GDM1 (cell line): Measurements from ENCODE around the gene SETD7.

Source experiments
- DNase-seq: peaks from one replicate; lab custom pipeline; 2025; lab: John Stamatoyannopoulos, UW

Gene SETD7

DNA sequence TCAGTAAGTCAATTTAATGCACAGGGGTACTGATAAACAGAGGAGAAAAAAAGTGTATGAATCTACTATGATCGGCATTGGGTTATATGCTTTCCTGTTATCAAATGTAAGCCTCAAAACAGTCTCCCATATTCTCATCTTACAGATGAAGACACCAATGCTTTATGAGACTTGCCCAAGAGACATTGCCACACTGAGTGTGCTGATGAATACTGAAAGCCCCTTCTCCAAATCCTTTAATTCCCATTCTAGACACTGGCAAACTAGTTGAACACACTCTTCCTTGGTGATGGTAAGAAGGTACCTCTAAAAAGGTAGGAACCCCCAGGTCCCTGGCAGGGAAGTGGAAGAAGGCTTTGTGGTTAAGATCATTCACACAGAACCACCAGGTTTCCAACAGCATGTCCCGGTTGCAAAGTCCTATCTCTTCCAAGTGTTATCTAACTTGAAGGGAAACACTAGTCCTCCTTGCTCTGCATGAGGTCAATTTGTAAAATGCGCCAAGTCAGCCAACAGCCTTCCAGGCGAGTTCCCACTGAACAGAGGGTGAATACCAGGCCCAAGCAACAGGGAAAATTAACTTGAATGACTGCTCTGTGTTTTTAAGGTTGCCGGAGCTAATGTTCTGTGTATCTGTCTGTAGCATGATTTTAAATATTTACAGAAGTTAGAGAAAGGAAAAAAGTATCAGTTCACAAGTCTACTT is 5.1 kb downstream of the SETD7 start:
- no peak for DNase-seq

DNA sequence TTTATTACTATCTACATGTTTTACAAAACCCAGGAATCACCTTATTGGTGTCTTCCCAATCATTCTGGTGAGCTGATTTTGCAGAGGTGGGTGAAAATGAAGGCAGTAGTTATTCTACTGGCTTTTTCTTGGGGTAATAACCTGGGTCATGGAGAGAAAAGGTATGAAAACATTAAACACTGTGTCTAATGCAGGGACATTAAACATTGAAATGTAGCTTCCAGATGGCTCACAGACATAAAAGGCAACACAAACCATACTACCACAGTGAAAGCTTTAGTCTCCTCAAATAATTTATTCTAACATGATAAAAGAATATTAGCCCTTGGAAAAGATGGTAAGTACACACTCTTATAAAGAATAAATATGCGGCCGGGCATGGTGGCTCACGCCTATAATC is 8.0 kb downstream of the SETD7 start:
- DNase-seq, result no peak

DNA sequence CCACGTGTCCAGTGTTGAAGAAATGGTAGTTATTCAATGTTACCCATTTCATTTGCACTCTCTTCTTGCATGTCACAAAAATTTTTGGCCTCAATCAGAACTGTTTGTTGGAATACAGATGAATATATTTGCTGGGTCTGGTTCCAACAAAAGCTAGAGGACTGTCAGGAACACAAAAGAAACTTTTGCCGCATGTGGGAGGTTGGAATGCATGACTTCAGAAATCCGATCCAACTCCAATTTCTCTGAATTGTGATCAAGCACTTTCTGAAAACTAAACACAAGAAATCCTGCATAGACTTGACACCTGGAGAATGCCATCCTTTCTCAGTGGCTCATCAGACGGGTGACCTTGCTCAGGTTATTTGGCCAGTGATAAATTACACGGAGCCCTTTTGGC is 15.4 kb downstream of the SETD7 start:
- no peak for DNase-seq

DNA sequence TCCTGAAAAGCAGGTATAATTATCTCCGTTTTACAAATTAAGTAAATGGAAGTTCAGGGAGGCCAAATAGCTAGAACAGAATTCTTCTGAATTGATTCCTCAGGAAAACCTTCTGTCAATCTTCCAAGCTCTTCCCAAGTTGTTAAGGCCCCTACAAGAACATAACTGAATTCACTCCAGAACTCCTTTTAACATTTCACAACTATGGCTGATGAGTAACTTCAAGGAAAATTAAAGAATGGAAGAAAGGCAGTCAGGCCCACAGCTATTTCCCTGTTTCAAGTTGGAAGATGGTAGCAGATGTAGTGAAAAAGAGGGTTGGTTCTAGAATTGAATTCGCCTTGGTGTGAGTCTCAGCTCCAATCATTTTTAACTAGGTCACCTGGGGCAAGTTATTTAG is 15.9 kb downstream of the SETD7 start:
- no peak for DNase-seq

DNA sequence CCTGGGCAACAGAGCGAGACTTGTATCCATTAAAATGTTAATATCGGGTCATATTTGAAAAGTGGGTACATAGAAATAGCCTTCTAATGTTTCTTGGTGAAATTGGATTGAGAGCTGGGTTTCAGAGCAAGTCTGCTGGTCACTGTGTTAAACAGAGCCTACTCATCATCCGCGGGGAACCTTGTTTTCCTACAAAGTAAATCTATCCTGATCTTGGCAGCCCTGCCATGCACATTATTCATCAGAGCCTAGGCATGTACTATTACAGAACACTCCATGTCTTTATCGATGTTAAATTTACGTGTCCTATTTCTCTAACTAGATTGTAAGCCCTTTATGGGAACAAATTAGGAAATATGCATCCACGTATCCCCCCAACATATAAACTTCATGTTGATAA is 18.7 kb downstream of the SETD7 start:
- no peak for DNase-seq

DNA sequence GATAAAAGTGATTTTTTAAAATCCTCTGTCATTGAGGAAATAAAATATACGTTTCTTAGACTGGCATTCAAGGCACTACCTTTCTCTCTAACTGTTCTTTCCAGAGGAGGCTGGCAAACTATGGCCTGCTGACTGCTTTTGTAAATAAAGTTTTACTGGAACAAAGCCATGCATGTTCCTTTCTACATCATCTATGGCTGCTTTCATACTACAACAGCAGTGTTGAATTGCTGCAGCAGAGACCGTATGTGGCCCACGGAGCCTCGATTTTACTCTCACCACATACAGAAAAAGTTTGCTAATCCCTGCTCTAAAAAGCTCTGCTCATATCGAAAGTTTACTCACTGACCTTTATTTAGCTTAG is 20.2 kb downstream of the SETD7 start:
- no peak for DNase-seq

DNA sequence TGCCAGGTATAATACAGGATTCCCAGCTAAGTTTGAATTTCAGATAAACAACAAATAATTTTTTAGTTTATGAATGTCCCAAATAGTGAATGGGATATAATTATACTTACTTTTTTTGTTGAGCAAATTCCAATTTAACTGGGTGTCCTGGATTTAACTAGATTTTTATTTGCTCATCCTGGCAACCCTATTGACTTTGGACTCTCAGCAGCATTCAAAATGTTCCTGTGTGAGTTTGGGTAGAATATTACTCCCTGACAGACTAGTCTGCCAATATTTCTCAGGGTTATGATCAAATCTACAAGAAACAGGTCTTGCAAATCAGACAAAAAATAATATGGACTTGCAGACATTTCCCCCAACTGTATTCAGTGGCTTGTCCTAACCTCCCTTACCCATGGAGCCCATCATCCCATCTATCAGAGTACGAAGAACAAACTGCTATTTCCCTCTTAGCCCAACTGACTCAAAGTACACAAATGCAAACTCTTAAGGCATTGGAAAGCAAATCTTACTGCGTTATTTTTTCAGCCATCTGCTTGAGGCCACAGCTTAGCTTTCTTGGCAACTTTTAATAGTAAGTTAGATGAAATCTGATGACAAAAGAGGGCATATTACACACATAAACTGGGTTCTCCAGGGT is 20.7 kb downstream of the SETD7 start:
- no peak for DNase-seq

DNA sequence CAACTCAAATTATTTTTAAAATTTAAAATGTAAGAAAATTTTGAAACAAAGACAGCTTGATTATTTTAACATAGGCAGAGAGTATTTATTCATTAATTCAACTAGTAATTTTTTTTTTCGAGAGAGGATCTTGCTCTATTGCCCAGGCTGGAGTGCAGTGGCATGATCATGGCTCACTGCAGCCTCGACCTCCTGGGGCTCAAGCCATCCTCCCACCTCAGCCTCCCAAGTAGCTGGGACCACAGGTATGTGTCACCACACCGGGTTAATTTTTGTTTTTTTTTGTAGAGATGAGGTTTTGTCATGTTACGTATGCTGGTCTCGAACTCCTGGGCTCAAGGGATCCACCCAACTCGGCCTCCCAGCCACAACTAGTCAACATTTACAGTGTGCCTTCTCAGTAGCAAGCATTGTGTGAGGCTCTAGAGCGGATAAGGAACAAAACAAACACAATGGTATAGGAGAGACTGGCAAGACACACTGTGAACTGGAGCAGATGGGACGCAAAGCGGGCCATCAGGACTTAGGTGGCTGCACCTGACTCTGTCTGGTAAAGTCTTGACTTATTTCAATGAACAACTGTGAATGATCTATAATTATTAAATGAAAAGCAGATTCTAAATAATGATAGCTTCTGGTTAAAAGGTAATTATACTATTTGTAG is 21.6 kb downstream of the SETD7 start:
- no peak for DNase-seq

DNA sequence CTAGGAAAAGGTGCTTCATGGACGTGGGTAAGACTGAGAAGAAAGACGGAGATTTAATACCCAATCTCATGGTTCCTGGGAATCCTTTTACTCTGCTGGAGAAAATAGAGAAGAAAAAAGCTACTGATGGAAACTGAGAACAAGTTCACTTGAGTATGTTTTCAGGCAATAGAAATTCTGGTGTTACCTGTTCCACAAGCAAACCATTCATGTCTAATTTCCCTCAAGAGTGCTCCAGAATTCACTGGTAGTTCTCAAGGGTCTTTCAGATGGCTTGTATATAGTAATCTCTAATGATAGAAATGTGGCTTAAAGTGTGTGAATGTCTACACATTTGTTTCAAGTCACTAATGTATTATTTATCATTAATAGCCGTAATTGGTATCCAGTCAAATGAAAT is 22.5 kb downstream of the SETD7 start:
- DNase-seq, result no peak

DNA sequence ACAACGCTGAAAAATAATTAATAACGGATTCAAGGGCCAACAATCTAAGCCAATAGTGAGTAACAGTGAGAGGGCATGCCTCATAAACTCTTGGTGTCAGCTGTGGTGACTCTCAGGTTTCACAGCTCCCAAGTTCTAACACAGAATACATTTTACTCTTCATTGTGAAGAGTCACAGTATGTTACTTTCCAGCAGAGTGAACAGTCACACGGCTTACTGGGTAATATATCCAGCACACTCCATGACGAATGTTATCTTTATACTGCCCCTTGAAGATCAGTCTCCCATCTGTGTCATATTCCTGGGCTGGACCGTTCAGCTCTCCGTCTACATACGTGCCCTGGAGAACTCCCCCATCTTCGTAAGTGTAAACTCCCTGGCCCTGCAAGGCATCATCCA is 23.1 kb downstream of the SETD7 start:
- no peak for DNase-seq

DNA sequence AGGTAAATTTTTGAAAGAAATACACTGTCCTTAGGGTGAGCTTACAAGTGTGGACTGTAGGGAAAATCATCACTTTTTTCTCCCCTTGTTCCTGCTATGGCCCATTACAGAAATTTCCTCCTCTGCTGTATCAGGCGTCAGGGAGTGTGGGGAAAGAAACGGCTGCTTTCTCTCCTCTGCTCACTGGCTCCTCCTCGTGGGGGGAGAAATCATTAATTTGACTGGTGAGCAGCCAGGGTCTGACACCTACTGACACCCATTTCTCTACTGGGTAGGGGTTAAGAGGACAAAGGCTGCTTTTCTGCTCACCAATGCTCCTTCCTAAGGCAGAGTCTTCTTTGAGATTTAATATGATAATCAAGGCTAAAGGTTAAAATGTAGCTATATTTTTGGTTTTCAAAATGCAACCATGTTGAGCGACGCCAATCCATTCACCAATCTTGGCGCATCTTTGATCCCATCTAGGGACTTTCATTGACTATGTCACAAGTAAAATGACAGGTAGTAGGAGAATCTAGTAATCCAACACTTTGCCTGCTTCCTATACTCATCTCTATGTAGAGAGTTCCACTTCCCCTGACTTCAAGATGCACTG is 25.1 kb downstream of the SETD7 start:
- no peak for DNase-seq

DNA sequence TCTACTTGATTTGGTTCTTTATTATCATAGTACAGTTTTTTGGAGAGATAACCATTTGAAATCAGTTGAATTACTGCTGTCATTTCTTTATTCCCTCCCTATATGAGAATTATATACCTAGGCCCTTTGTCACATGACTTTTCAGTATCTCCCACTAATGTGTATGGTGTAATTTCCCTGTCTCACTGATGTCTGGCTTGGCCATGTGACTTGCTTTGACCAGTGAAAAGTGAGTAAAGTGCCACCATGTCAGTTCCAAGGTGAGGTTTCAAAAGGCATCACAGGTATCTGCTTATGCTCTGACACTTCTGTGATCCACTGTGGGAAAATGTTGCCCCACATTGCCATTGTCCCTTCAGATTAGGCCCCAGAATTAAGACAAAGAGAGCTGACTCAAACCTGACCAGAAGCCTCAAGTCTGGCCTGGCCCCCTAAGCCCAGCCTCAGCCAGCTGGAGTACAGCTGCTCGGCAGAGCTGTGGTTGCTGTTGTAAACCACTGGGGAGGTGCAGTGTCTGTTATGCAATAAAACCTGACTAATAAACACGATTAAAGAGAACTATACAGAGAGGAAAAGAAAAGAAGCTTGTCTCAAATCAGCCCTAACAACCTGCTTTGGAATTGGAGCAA is 27.5 kb downstream of the SETD7 start:
- no peak for DNase-seq

DNA sequence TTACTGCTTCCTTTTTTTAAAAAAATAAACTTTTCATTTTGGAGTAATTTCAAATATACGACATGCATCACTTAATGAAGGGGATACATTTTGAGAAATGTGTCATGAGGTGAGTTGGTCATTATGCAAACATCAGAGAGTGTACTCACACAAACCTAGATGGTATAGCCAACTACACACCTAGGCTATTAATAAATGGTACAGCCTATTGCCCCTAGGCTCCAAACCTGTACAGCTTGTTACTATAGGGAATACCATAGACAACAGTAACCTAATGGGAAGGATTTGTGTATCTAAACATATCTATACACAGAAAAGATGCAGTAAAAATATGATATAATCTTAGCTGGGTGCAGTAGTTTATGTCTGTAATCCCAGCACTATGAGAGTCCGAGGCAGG is 29.1 kb downstream of the SETD7 start:
- no peak for DNase-seq

DNA sequence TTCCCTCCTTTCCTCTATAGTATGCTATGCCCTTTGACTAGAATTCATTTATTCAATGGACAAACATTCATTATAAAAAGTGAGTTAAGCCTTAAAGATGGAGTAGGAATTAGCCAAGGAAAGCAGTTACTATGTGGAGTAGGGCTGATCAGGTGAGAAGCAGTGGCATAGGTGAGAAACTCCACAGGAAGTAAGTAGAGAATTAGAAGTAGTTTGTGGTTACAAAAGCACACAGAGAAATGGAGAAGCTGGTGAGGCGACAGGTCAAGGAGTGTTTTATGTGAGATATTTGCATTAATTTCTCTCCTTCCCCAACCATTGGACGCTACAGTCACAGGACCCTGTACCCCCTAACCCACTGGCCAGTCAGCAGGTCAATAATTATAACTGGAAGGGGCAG is 30.6 kb downstream of the SETD7 start:
- no peak for DNase-seq

DNA sequence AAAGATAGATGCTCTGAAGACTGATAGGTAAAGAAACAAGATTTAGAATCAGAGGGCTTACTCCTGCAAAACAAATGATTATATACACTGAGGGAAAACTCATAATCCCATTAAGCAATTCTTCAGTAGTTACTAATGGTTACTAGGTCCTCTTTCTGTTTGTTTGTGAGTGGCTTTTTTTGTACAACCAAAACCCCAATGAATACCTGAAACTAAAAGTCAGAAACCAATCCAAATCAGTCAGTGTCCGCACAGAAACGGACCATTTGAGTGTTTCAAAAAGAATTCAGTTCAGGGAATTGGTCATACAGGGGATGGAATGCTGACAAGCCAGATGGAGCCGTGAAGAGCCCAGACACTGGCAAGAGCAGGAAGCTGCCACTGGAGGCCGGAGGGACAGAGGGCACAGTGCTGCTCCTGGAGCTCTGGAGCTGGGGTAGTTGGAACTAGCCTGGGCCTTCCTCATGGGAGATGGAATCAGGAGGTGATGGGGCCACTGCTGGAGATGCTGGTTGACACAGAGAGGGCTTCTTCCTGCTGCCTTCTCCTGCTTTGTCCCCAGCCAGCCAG is 31.9 kb downstream of the SETD7 start:
- no peak for DNase-seq

DNA sequence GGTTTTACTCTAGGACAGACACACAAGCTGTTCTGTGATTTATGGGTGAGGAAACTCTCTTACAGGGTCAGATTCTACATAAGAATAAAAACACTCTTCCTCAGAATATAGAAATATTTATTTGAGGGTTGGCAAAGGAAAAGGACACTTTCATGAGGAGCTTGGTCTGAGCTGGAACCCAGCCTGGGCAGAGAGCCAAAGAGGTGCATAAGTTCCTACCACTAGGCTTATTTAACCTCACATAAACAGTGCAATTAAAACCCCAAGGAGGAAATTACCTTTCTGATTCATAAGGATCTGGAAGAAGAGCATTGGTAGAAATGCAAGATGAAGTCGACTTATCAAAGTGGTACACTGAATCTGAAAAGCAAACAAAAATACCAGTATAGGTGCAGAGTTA is 32.9 kb downstream of the SETD7 start:
- DNase-seq, result no peak

DNA sequence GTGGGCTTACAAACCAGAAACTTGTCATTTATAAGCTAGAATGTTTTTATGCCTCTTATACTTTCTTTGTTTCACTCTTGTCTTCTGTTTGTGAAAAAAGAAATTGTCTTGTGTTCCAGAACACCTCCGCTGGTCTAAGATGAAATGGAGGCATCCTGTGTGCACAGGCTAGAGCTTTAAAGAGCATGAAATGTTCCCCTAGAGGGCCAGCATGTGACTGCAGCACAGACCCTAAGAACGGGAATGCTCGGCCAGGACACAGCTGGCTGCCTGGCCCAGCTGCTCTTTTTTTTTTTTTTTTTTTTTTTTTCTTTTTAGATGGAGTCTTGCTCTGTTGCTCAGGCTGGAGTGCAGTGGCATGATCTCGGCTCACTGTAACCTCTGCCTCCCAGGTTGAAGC is 33.6 kb downstream of the SETD7 start:
- DNase-seq, result no peak

DNA sequence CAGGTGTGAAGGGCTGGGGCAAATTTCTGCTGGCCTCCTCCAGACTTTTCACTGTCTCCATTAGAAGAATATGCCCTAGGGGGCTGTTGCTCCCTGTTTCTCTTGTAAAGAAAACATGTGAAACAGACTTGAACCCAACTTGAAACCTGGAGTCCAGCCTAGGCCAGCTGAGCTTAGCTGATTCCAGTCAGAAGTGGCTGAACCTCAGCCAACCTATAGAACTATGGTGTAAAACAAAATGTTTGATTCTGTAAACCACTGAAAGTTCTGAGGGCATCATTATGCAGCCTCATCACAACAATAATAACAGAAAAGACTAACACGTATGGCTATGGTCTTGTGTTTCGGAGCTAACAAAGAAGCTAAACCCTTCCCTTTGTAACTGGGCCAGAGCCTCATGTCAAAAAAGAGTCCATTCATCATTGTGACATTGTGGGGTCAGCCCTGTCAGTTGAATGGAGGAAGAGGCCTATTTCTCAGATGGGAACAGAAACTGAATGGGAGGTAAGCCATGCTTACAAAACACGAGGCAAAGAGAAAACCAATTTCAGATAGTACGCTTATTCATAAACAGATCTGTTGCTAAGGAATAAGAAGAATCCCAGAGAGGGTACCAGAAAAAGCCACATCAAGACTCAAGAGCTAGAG is 34.1 kb downstream of the SETD7 start:
- no peak for DNase-seq

DNA sequence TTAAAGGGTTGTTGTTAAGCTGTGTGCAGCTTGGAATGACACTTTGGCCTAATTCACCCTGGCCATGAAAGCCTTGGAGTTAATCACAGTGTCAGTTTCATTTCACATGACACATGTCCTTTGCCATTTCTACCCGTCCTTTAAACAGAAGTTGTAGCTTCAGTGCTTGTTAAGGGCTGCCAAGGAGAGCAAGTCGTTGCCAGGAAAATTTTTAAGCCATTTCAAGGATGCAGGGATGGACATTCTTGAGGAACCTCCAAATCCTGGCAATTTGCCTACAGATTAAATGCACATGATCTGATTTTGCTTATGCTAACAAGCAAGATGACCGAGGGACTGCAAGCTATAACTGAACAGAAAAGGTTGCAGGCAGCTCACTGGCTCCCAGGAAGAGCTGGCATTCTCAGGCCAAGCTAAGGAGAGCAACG is 40.5 kb downstream of the SETD7 start:
- DNase-seq, result no peak

DNA sequence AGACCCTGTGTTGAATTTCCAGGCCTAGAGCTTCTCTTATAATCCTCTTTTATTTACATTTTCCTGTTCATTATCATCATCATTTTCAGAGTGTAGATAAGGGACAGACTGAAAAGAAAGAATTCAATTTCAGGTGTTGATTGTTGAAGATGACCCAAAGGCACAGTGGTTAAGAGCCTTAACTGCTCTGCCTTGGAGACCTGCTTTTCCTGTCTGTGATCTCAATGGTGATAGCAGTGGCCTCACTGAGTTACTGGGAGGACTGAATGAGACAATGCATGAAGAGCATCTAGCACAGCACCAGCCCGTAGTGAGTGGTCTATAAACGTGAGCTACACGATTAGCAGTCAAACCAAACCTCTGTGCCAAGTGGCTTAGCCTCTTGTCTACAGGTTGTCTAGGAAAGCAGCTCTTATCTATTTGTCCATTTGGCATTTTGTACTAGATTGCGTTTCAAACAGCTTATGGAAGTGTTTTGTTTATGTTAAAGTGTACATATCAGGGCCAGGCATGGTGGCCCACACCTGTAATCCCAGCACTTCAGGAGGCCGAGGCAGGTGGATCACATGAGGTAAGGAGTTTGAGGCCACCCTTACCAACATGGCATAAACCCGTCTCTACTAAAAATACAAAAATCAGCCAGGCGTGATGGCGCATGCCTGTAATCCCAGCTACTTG is 41.5 kb downstream of the SETD7 start:
- no peak for DNase-seq

DNA sequence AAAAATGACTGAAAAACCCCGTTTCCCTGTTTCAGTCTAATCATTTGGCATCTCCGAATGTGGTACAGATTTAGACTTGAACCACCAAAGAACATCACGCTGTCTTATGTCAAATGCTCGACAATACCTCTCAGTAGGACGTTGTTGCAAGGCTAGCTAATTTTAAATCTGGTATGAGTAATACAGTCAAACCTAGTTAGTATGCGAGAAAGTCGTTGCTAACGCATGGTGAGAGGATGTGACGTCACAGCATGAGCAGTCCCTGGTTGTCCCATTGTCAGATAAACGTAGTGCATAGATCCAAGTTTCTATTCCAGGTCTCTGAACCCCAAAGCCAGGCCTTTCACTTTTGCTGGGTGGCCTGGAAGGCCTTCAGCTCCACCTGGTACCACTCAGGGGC is 44.7 kb downstream of the SETD7 start:
- DNase-seq, result no peak
